Ascending aorta (tissue), 2 donors: ENCODE measurements around the gene CHST10. TPM values are rescaled to one million over a fixed set of nuclear protein-coding genes. Genes with fewer than 3 reads are reported as not detected.
A peak's percentile ranks its signal among the peaks of the same experiment; 100 is the strongest.

ENCODE experiments used
- DNase-seq, 2 donors: peaks; one replicate each; pipeline ENCODE4 v3.0.0-alpha.2; 2019; ENCODE audit warnings: low spot score in 2 of 2
- H3K27ac ChIP-seq, 2 donors: fragments of 200-600 bp; sonication (generic); one replicate each; pipeline ENCODE4 v1.5.1; 2016 to 2017; ENCODE audit warnings: mild to moderate bottlenecking in 1 of 2
- H3K27me3 ChIP-seq: fragments of 200-600 bp; sonication (generic); one replicate; pipeline ENCODE4 v1.5.1; 2017
- H3K36me3 ChIP-seq, 2 donors: fragments of 200-600 bp; sonication (generic); one replicate each; pipeline ENCODE4 v1.5.1; 2016
- H3K4me1 ChIP-seq, 2 donors: fragments of 200-600 bp; sonication (generic); one replicate each; pipeline ENCODE4 v1.5.1; 2016 to 2017; ENCODE audit warnings: mild to moderate bottlenecking in 1 of 2
- H3K4me3 ChIP-seq, 2 donors: fragments of 200-600 bp; sonication (generic); one replicate each; pipeline ENCODE4 v1.5.1; 2016 to 2017; ENCODE audit warnings: mild to moderate bottlenecking in 1 of 2
- H3K9me3 ChIP-seq, 2 donors: fragments of 200-600 bp; sonication (generic); one replicate each; pipeline ENCODE4 v1.5.1; 2016
- CTCF ChIP-seq, 3 experiments: fragments of 200-600 bp in 2 of 3; fragments of 450-650 bp in 1 of 3; sonication (generic) in 2 of 3; IDR thresholded peaks; one replicate each; pipeline ENCODE4 v1.5.1; 2016 to 2019; ENCODE audit warnings: antibody characterized with exemption in 3 of 3, mild to moderate bottlenecking in 1 of 3, moderate library complexity in 1 of 3
- intact Hi-C: fragments of 100-400 bp; cut with DNase I; formaldehyde crosslinking; loops from one replicate; pipeline ENCODE4 v1.15.1; 2023
- total RNA-seq: library from RNA; depleted of rRNA; stranded (reverse); fragments of >200 nt; gene quantifications from one replicate; pipeline ENCODE4 v1.1.0, GENCODE V29; 2016

CHST10 gene
- total RNA-seq, 1 donor from 2014 or later: 4.9 TPM

GRCh38 chr2:100405403-100406119, 11.9 kb downstream of the CHST10 start:
- no peaks in the 10 kb centered on the region for H3K9me3 ChIP-seq
- no peak overlapping the region for H3K4me3 ChIP-seq
- intact Hi-C loops: no loop called here
- H3K36me3 ChIP-seq: peaks cover 19 to 43% of the 10 kb centered on the region in 2 donors
- no peaks in the 10 kb centered on the region for H3K4me1 ChIP-seq
- TF ChIP-seq CTCF (IDR thresholded peaks at IDR 0.05): no peak
- no peak overlapping the region for H3K27ac ChIP-seq
- DNase-seq: no peak
- H3K27me3 ChIP-seq: no peaks in the 10 kb centered on the region

- H3K4me1 ChIP-seq: no peaks in the 10 kb centered on the region
- TF ChIP-seq CTCF (IDR thresholded peaks at IDR 0.05): no peak
- no peaks in the 10 kb centered on the region for H3K27me3 ChIP-seq
- peak in 1 of 2 donors; percentile 2 for DNase-seq
- H3K27ac ChIP-seq: no peak overlapping the region
- no peaks in the 10 kb centered on the region for H3K9me3 ChIP-seq
- intact Hi-C loops: no loop called here
- no peak overlapping the region for H3K4me3 ChIP-seq
- peaks cover 19 to 43% of the 10 kb centered on the region in 2 donors for H3K36me3 ChIP-seq
These were observed 13.1 kb downstream of the CHST10 start for GRCh38 chr2:100404411-100404810.

- peak in 1 of 2 donors; percentile 53 for DNase-seq
- peaks cover 19 to 43% of the 10 kb centered on the region in 2 donors for H3K36me3 ChIP-seq
- no peak overlapping the region for H3K27ac ChIP-seq
- H3K4me3 ChIP-seq: no peak overlapping the region
- intact Hi-C loops: no loop called here
- no peaks in the 10 kb centered on the region for H3K4me1 ChIP-seq
- no peaks in the 10 kb centered on the region for H3K27me3 ChIP-seq
- TF ChIP-seq CTCF (IDR thresholded peaks at IDR 0.05): no peak
- no peaks in the 10 kb centered on the region for H3K9me3 ChIP-seq
These were observed 13.7 kb downstream of the CHST10 start for GRCh38 chr2:100403722-100404121.

GRCh38 chr2:100401268-100401667, 16.2 kb downstream of the CHST10 start:
- H3K36me3 ChIP-seq: peaks cover 17 to 53% of the 10 kb centered on the region in 2 donors
- intact Hi-C loops: no loop called here
- no peaks in the 10 kb centered on the region for H3K9me3 ChIP-seq
- H3K27ac ChIP-seq: no peak overlapping the region
- no peaks in the 10 kb centered on the region for H3K4me1 ChIP-seq
- H3K27me3 ChIP-seq: no peaks in the 10 kb centered on the region
- no peak for DNase-seq
- TF ChIP-seq CTCF (IDR thresholded peaks at IDR 0.05): no peak
- no peak overlapping the region for H3K4me3 ChIP-seq

GRCh38 chr2:100399714-100400113, 17.8 kb downstream of the CHST10 start:
- no peak overlapping the region for H3K27ac ChIP-seq
- DNase-seq: no peak
- no peaks in the 10 kb centered on the region for H3K27me3 ChIP-seq
- H3K36me3 ChIP-seq: peaks cover 5 to 39% of the 10 kb centered on the region in 2 donors
- no peak for TF ChIP-seq CTCF (IDR thresholded peaks at IDR 0.05)
- intact Hi-C loops: no loop called here
- H3K9me3 ChIP-seq: no peaks in the 10 kb centered on the region
- no peak overlapping the region for H3K4me3 ChIP-seq
- no peaks in the 10 kb centered on the region for H3K4me1 ChIP-seq
